ENCODE results near the gene MTMR12.

Gene MTMR12

GRCh38 chr5:32207355-32207634 is 105.4 kb downstream of the MTMR12 start:
- no peak for TF ChIP-seq CTCF (IDR thresholded peaks at IDR 0.05)

GRCh38 chr5:32206509-32207354 is 106.0 kb downstream of the MTMR12 start:
- TF ChIP-seq CTCF (IDR thresholded peaks at IDR 0.05), result no peak

- no peak for TF ChIP-seq CTCF (IDR thresholded peaks at IDR 0.05)
Measured at GRCh38 chr5:32206053-32206452, 106.7 kb downstream of the MTMR12 start.

- no peak for TF ChIP-seq CTCF (IDR thresholded peaks at IDR 0.05)
Measured at GRCh38 chr5:32202394-32202793, 110.3 kb downstream of the MTMR12 start.

- TF ChIP-seq CTCF (IDR thresholded peaks at IDR 0.05), result no peak
Measured at GRCh38 chr5:32201122-32201753, 111.5 kb downstream of the MTMR12 start.

- no peak for TF ChIP-seq CTCF (IDR thresholded peaks at IDR 0.05)
Measured at GRCh38 chr5:32197032-32197431, 115.7 kb downstream of the MTMR12 start.

- no peak for TF ChIP-seq CTCF (IDR thresholded peaks at IDR 0.05)
Measured at GRCh38 chr5:32195265-32195664, 117.5 kb downstream of the MTMR12 start.

All from LNCAP (cell line).